ENCODE results near the gene PFN3.

The PFN3 gene, protein sequence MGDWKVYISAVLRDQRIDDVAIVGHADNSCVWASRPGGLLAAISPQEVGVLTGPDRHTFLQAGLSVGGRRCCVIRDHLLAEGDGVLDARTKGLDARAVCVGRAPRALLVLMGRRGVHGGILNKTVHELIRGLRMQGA

DNA sequence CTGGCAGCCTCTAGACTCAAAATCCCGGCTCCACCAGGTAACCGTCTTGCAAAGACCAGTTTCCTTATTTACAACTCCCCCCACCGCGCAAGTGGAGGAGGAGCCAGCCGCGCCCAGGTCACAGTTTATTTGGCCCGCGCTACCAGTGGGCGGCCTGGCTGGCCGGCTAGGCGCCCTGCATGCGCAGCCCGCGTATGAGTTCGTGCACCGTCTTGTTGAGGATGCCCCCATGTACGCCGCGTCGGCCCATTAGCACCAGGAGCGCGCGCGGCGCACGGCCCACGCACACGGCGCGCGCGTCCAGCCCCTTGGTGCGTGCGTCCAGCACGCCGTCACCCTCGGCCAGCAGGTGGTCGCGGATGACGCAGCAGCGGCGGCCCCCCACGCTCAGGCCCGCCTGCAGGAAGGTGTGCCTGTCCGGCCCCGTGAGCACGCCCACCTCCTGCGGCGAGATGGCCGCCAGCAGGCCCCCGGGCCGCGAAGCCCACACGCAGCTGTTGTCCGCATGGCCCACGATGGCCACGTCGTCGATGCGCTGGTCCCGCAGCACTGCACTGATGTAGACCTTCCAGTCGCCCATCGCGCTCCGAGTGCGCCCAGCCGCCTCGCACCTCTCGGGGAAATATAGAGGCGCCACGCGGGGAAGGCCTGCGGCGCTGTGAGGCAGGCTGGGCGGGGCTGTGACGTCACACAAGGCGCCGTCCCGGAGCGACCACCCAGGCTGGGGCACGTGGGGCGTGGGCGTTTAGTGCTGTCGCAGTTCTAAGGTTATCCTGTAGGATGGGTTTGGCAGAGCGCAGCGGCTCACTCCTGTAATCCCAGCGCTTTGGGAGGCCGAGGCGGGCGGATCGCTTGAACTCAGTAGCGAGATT lies at the start of gene PFN3:
Gene PFN3 (minus strand): TSS at position 665 of the 872 bp plus-strand sequence. CDS start 85 bp downstream, at position 580.
- DNase-seq = no peak

DNA sequence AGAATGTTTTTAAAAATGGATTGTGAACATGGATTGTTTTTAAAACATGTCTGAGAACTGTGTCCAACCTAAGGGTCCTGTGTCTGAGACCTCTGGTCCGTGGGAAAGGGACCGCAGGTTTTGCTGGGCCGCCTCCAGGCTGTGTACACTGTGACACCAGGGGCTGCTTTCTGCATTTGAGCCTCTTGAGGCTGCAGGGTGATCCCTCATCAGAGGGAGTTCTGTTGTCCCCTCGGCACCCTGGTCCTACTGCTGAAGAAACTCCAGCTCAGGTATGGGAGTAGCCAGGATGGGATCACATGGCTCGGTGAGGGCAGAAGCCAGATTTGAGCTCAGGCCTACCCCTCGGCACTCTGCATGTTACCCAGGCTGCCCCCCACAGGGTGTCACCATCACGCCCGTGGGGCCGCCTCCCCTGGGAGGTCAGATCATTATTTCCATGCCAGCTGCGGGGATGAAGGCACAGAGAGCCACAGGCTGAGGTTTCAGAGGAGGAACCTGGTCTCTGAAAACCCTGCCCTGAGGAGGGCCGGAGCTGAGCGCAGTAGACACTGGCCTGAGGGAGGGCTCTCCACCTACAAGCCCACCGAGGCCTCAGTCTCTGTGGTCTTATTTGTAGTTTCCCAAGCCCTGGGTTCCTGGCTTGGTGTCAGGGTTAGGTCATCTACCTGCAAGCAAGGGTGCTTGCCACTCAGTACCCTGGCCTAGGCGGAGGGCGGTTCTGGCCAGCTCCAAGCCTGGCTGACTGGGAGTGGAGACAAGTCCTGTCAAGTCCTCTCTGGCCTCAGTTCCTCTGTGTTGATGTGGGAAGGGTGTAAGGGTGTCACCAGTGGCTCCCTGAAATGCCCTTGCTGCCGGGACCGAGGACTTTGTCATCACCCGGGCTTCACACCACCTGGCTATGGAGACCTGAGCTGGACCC lies 48.9 kb upstream of the PFN3 start:
- DNase-seq = no peak

DNA sequence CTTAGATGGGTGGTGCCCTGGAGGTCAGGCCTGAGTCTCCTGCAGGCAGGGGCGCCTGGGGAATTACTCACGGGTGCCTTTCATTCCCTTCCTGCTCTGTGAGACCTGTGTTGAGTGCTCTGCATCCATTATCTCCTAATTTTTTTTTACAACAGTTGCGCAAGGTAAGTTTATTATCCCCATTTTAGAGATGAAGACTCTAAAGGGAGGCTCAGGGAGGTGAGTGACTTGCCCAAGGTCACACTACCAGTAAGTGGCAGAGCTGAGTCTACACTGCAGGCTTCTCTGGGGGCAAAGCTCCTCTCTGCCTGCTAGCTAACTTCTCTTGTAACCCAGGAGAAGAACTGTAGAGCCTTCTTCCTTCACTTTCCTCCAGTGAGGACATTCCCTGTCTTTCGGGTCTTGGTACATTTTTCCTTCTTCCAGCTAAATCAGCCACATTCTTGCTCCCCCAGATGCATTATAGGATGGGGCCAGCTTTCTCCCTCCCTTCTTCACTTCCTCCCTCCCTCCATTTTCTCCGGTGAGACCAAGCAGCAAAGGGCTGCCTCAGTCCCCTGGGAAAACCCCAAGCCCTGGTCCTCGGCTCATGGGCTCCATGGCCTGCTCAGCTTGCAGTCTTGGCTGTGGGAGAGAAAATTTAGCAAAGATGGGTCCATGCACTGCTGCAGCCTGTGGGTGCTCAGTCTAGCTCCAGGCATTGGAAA lies 47.9 kb upstream of the PFN3 start:
- DNase-seq = no peak

DNA sequence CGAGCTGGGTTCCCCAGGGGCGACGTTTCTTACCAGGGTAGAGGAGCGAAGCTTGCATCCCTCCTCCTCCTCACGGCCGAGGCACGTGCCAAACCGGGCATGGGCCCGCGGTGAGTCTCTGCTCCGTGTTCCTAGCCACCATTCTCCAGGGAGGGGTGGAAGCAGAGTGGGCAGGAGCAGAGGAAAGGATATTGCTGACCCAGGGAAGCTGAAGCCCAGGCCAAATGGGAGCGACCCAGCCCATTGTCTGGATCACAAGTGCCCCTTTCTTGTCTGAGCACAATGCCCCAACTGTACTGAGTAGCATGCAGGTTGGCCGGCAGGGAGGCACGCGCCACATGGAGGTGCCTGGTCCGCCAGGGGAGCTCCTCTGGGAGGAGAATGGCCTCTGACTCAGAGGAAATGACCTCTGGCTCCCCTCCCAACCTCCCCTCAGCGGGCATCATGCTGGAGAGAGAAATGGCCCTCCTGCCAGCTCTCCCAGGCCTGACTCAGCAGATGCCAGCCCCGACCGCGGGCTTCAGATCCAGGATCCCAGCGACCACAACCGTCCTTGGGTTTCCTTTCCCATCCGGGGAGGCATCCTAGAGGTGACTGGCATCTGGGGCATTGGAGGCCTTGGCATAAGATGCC lies 47.3 kb upstream of the PFN3 start:
- DNase-seq = no peak

DNA sequence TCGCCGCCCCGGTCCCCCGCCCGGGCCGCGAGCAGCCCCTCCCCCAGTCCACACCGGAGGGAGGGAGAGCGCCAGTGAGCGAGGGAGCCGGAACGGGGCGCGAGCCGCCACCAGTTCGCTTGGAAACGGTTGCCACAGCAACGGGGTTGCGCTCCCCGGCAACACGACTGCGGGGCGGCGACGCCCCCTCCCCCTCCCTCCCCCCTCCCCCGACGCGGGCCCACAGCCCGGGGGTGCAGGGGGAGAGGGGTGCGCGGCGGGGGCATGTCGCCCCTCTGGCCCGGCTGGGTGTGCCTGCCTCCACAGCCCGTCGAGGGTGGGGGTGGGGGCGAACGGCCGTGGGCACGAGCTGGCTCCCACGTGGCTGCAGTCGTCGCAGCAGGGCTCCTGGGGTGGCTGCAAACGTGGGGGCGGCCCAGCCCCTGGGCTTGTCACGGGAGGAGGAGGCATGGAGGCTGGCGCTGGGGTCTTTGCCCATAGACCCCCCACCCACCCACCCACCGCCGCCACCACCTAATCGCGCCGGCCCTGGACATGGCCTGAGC lies 46.7 kb upstream of the PFN3 start:
- peak; percentile 86 for DNase-seq

DNA sequence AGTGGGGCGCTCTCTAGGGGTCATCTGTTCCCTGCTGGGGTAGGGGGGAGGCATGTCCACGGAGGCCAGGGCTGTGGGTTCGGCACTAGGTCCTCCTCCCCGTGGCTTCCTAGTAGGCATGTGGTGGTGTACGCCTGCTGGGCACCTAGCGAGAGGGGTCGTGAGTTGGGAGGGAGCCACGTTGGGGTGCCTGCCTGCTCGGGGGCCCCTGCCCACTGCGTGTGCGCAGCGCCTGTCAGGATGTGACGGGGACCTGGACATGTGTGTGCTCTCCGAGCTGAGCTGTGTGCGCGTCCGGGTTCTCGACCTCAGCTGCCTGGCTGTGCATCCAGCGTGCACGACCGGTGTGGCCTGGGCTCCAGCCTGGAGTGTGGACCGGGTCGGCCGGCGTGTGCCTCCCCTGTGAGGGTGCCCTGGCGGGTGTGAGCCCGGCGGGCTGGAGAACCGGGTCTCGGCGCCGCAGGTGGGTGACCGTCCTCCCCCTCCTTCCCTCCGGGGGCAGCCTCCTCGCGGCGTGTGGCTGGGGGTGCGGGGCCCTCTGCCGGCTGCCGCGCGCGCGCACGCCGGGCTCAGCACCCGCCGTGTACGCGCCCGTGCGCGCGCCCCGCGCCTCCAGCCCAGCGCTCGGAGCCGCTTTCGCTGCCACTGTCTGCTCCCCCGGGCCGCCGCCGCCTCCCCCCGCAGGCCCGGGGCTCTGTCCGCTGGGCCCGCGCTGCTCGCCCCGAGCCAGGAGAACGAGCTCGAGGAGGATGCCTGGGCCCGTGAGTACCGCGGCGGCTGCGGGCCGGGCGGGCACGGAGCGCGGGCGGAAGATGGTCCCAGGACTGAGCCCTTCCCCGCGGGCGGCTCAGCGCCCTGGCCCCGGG lies 46.0 kb upstream of the PFN3 start, which contains the start of gene PRR7:
Gene PRR7 (plus strand): TSS at position 615 of the 866 bp plus-strand sequence. CDS start 8,254 bp downstream, outside the sequence.
- DNase-seq = peak; percentile 72

DNA sequence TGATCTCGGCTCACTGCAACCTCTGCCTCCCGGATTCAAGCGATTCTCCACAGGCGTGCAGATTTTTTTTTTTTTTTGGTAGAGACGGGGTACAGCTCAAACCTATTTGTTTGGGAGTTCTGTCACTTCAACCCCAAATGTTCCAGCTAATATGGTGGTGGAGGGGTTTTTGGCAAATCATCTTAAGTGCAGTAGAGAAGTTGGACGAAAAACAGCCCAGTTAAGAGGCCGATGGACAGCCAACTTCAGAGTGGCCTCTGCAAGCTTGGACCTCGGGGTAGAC lies 45.4 kb upstream of the PFN3 start:
- DNase-seq = no peak

DNA sequence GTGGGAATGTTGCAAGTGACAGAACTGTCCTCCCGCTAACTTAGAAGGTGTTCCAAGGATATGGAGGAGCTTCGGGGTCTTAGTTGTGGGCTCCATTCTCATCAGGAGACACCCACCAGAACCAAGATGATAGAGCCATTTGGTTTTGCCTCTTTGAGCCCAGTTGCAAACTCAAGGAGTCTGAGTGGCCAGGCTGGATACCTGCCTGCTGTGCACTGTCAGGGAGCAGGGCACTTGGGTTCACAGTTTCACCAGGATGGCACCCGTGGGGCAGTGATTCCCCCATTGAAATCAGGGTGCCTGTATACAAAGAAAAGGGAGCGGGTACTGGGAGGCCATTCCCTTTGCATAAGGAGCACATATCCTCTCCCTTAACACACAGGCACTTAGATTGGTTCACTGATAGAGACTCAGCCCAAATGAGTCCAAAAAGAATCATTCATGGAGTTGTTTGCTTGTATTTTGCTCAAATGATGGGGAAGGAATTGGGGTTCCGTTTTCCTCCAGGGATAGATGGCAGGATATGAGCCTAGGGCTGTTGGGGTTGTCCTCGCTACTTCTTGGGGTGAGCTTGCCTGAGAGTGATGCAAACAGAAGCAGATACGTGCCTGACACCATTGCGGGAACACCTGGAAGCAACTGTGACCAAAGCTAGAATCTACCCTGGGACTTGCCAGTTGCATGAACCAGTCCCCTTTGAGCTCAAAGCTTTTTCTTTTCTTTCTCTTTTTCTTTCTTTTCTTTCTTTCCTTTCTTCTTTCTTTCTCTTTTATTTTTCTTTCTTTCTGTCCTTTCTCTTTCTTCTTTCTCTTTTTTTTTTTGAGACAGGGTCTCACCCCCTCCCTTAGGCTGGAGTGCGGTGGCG lies 44.8 kb upstream of the PFN3 start:
- DNase-seq = peak; percentile 34

DNA sequence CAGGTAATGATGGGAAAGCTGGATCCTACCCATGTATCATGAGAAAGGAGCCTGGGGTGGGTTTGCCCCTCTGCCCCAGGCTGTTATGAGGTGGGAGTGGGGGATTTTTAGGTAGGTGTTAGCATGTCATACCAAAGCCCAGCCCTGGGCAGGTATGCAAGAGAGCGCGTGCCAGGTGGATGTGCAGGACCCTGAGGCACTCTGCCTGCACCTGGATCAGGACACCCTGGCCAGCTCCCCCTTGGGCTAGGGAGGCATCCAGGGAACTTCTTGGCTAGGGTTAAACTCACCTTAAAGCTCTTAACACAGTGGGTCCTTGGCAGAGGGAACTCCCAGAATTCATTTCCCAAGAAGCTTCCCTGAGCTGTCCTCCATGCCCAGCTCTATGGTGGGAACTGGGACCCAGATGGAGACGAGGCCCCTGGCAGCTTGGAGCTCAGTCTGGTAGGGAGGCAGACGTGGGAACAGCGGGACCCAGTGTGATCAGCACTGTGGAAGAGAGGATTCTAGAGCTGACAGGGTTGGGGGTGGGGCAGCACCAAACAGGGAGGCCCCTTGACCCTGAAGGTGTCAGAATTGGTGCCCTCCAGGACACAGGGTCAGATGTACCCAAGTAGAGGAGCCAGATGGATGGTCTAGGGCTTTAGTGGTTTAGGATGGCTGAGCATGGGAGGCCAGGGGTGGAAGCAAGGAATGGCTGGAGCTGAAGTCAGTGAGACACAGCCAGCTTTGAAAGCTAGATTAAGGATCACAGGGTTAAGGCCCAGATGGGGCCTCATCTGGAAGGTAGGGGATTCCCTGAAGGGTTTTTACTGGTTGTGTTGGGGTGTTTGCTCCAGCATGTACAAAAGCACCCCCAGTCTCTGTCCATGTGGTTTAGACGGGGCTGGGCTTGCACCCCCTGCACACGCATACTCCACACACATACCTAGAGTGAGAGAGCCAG lies 43.9 kb upstream of the PFN3 start:
- peak; percentile 56 for DNase-seq

DNA sequence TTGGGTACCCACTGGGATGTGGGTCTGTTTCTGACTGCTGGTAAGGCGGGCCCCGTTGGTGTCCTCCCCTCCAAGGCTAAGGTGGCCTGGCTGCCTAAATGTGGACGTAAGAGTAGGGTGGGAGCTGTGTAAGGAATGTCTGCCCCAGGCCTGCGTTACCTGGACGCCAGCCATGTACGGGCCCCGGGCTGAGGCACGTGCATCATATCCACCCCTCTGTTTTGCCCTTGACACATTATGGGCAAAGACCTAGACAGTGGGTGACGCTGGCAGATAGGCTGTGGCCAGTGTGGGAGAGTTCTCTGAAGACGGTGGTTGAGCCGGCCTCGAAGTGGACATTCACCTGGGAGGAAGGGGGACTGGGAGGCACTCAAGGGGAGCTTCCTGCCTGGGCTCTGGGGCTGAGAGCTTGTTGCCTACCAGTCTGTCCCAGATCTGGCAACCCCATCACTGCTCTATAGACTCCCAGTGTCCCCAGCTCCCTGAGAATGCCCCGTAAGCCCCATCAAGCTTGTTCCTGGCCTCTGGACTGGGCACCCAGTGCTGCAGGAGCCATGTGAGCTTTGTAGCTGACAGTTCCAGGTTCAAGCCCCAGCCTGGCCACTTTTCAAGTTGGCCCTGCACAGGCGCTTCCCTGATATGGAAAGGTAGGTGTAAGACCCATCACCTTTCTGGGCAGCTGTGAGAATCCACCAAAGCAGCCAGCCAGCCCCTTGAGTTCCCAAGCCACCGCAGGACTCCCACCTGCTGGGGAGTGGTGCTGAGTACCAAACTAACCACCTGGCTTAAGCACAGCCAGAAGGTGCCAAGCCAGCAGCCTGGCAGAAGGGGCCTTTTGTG lies 42.9 kb upstream of the PFN3 start:
- no peak for DNase-seq

DNA sequence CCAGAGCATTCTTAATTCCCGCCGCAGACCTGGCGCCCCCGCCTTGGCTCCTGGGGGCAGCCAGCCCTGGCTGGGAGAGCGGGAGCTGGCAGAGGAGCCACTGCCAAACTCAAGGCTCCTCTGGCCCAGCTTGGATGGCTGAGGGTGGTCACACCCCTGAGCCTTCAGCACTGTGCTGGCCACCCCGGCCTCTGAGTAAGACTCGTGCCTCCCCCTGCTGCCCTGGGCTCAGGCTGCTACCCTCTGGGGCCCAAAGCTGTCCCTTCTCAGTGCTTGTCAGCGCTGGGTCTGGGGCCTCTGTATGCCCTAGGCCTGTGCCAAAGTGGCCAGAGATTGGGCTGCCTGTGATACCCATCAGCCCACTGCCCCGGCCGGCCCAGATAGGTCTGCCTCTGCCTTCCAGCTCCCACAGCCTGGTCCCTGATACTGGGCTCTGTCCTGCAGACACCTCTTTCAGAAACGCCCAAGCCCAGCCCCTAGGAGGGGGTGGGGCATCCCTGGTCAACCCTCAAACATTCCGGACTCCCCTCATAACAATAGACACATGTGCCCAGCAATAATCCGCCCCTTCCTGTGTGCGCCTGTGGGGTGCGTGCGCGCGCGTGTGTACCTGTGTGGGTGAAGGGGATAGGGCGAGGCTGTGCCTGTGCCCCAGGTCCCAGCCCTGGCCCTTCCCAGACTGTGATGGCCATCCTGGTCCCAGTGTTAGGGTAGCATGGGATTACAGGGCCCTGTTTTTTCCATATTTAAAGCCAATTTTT lies 41.8 kb upstream of the PFN3 start:
- no peak for DNase-seq

DNA sequence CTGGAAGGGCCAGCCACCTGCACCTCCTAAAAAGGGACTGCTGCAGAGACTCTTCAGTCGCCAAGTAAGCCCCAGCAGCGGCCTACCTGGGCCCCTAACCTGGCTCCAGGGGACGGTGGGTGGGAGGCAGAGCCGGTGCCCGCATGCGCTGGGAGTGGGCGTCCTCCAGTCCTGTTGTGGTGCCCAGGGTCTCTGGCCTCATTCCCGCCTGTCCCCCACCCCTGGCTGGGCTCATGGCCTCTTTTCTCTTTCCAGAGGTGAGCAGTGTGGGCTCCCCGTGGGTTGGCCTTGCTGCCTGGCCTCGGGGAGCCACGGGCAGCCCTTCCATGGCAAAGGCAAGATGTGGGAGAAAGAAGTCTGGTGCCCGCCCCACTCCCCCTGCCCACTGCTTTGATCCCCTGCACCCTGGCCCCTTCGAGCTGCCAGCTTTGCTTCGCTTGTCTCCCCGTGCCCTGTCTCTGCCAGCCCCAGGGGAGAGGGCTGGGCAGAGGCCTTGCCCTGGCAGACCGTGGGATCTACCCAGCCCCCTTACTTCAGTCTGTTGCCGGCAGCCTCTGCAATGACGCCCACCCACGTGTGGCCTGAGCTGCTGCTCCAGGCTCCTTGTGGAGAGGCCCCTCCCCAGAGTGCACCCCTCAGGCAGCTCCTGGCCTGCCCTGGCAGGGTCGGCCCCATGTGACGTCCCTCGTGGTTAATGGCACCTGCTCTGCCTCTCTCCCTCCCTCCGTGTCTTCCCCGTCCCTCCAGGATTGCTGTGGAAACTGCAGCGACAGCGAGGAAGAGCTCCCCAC lies 40.7 kb upstream of the PFN3 start:
- DNase-seq = no peak

DNA sequence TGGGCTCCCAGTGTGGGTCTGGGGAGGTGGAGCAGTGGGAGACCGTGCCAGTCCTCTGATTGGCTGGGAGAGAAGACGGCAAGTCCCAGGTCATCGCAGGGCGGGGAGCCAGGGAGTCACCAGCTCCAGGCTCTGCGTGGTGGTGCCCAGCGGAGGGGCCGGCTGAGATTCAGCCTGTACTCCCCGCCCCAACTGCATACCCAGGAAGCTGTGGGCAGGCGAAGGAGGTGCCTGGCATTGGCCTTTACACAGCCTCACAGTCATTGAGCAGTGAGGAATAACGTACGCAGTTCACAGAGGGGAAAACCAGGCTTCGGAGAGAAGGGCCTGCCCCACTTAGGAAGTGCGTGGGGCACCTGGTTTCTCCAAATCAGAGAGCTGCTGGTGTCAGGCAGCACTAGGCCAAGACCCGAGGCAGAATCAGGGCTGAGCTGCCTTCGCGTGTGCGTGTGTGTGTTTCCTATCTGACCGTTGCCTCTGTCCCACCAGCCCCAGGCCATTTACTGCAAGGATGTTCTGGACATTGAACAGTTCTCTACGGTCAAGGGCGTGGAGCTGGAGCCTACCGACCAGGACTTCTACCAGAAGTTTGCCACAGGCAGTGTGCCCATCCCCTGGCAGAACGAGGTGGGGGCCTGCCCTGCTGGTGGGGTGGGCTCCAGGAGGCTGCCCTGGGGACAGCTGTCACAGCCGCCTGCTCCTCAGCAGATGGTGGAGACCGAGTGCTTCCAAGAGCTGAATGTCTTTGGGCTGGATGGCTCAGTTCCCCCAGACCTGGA lies 39.9 kb upstream of the PFN3 start:
- peak; percentile 57 for DNase-seq

DNA sequence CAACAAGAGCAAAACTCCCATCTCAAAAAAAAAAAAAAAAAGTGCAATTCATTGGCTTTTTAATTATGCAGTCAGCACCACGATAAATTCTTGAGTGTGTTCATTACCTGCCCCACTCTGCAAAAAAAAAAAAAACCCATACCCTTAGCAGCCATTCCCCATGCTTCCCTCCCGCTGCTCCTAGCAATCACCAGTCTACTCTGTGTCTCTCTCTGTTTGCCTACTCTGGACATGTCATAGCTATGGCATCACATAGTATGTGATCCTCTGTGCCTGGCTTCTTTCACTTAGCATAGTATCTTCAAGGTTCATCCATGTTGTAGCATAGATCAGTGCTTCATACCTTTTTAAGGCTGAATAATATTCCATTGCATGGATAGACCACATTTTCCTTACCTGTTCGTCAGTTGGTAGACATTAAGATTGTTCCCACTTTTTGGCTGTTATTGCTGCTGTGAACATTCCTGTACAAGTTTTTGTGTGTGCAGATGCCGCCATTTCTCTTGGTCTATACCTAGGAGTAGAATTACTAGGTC lies 39.1 kb upstream of the PFN3 start:
- no peak for DNase-seq

DNA sequence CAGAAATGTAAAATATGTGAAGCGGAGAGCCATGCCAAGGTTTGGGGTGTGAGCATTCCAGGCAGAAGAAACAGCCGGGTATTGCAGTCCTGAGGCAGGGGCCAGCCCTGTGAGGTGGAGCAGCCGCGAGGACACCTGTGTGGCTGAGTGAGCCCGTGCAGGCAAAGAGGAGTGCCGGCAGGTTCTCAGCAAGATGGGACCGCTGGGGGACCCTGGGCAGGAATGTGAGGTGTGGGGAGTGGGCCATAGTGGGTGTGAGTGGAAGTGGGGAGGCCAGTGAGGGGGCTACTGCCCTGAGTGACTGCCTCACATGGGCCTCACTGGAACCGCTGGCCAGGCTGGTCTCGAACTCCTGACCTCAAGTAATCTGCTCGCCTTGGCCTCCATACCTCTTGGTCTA lies 38.0 kb upstream of the PFN3 start:
- no peak for DNase-seq
